ENCODE data around the gene STK4. TPM values are rescaled to one million over a fixed set of nuclear protein-coding genes. Genes with fewer than 3 reads are reported as not detected.

The STK4 gene
- total and polyA plus RNA-seq, 12 donors = 7.1 to 39.3 (median 28.0) TPM

GRCh38 chr20:45090481-45090880 lies 124.2 kb downstream of the STK4 start:
- Histone ChIP-seq H3K4me3 (no peak overlapping the region), H3K36me3 (replicated peaks in 1 of 2) (no peaks in the 10 kb centered on the region), H3K9me3 (replicated peaks in 1 of 3) (no peaks in the 10 kb centered on the region), H3K27me3 (no peaks in the 10 kb centered on the region), H3K4me1 (replicated peaks in 1 of 2) (peaks cover 0 to 1% of the 10 kb centered on the region in 2 donors), H3K27ac (no peak overlapping the region)
- intact Hi-C loops (cut with DNase I) = loop anchor here in 1 of 2 donors (5.0 kb wide), 1 partner anchor 48 kb away; no protein-coding TSS in a partner anchor
- no peak for DNase-seq
- no peak for TF ChIP-seq POLR2A (IDR thresholded peaks at IDR 0.05)
- no peak for TF ChIP-seq CTCF (IDR thresholded peaks at IDR 0.05)
- 88 to 97% (median 93%) methylated on average over 3 of the region's 3 CpGs for whole genome bisulfite sequencing, 4 donors

GRCh38 chr20:45091366-45091765 lies 125.1 kb downstream of the STK4 start:
- peaks cover 0 to 4% of the 10 kb centered on the region in 2 donors for H3K4me1 ChIP-seq (replicated peaks in 1 of 2)
- H3K4me3 ChIP-seq = no peak overlapping the region
- TF ChIP-seq POLR2A (IDR thresholded peaks at IDR 0.05) (no peak), CTCF (IDR thresholded peaks at IDR 0.05) (no peak)
- intact Hi-C loops (cut with DNase I) = loop anchor here in 1 of 2 donors (5.0 kb wide), 1 partner anchor 49 kb away; no protein-coding TSS in a partner anchor
- H3K27ac ChIP-seq = no peak overlapping the region
- H3K36me3 ChIP-seq (replicated peaks in 1 of 2) = no peaks in the 10 kb centered on the region
- H3K27me3 ChIP-seq = peaks cover 2% of the 10 kb centered on the region
- no peaks in the 10 kb centered on the region for H3K9me3 ChIP-seq (replicated peaks in 1 of 3)
- no peak for DNase-seq
- 87 to 95% (median 91%) methylated on average over 3 of the region's 3 CpGs for WGBS, 4 donors

GRCh38 chr20:45092898-45093297 lies 126.6 kb downstream of the STK4 start:
- 88 to 97% (median 96%) methylated on average over 7 of the region's 7 CpGs for WGBS, 4 donors
- Histone ChIP-seq H3K27me3 (peaks cover 17% of the 10 kb centered on the region), H3K4me3 (no peak overlapping the region), H3K27ac (no peak overlapping the region), H3K4me1 (replicated peaks in 1 of 2) (peaks cover 4 to 7% of the 10 kb centered on the region in 2 donors), H3K36me3 (replicated peaks in 1 of 2) (no peaks in the 10 kb centered on the region), H3K9me3 (replicated peaks in 1 of 3) (no peaks in the 10 kb centered on the region)
- no peak for DNase-seq
- TF ChIP-seq POLR2A (IDR thresholded peaks at IDR 0.05) (no peak), CTCF (IDR thresholded peaks at IDR 0.05) (no peak)
- intact Hi-C loops (cut with DNase I) = loop anchor here in 1 of 2 donors (5.0 kb wide), 1 partner anchor 51 kb away; no protein-coding TSS in a partner anchor

- H3K4me1 ChIP-seq (replicated peaks in 1 of 2) = peaks cover 4 to 11% of the 10 kb centered on the region in 2 donors
These were observed 127.9 kb downstream of the STK4 start for GRCh38 chr20:45094201-45094600.

More at GRCh38 chr20:45094201-45094600, 127.9 kb downstream of the STK4 start:
- no peak for DNase-seq
- Histone ChIP-seq H3K9me3 (replicated peaks in 1 of 3) (no peaks in the 10 kb centered on the region), H3K27me3 (peaks cover 25% of the 10 kb centered on the region), H3K27ac (no peak overlapping the region), H3K4me3 (no peak overlapping the region), H3K36me3 (replicated peaks in 1 of 2) (no peaks in the 10 kb centered on the region)
- intact Hi-C loops (cut with DNase I) = loop anchor here in 1 of 2 donors (5.0 kb wide), 1 partner anchor 52 kb away; no protein-coding TSS in a partner anchor
- TF ChIP-seq CTCF (IDR thresholded peaks at IDR 0.05) = no peak
- no peak for TF ChIP-seq POLR2A (IDR thresholded peaks at IDR 0.05)
- 85 to 93% (median 89%) methylated on average over 2 of the region's 2 CpGs for WGBS, 4 donors

Measured in adrenal gland (tissue), 12 donors.